HepG2 (cell line): ENCODE measurements around the gene HYCC2. TPM values are rescaled to one million over a fixed set of nuclear protein-coding genes. Genes with fewer than 3 reads are reported as not detected.

Experiments
- ARHGAP35 ChIP-seq: sonication (generic); formaldehyde crosslinking; IDR thresholded peaks from 2 replicates; pipeline ENCODE4 v1.9.0; 2022; ENCODE audit warnings: mild to moderate bottlenecking, inconsistent platforms, moderate library complexity, missing genetic modification reagents, borderline replicate concordance
- BRD4 ChIP-seq: sonication (generic); formaldehyde crosslinking; IDR thresholded peaks from 2 replicates; pipeline ENCODE4 v1.4.0; 2020; ENCODE audit warnings: missing genetic modification reagents
- CHD4 ChIP-seq: fragments of 200-600 bp; sonication (generic); IDR thresholded peaks from 2 replicates; pipeline ENCODE4 v1.7.0; 2017; ENCODE audit warnings: mild to moderate bottlenecking, low read length, borderline replicate concordance
- FOXA1 ChIP-seq, 2 experiments: fragments of 450-650 bp in 1 of 2; sonication (generic) in 1 of 2; formaldehyde crosslinking in 1 of 2; IDR thresholded peaks; 2 replicates each; pipeline versions ENCODE4 v1.4.0 to v1.6.1; 2016 to 2020; ENCODE audit warnings: missing genetic modification reagents in 1 of 2
- FOXP4 ChIP-seq: sonication (generic); formaldehyde crosslinking; IDR thresholded peaks from 2 replicates; pipeline ENCODE4 v1.4.0; 2020; ENCODE audit warnings: missing genetic modification reagents
- KMT2B ChIP-seq: IDR thresholded peaks from 2 replicates; pipeline ENCODE4 v1.6.1; 2016; ENCODE audit warnings: missing genetic modification reagents, missing compliant biosample characterization
- NFYB ChIP-seq: sonication (generic); formaldehyde crosslinking; IDR thresholded peaks from 2 replicates; pipeline ENCODE4 v1.4.0; 2020; ENCODE audit warnings: missing genetic modification reagents
- SALL1 ChIP-seq: sonication (generic); formaldehyde crosslinking; IDR thresholded peaks from 2 replicates; pipeline ENCODE4 v1.8.0; 2022; ENCODE audit warnings: mild to moderate bottlenecking, missing genetic modification reagents
- SOX5 ChIP-seq: IDR thresholded peaks from 2 replicates; pipeline ENCODE4 v1.6.1; 2016; ENCODE audit warnings: borderline replicate concordance
- SOX6 ChIP-seq, 2 experiments: fragments of 450-650 bp in 1 of 2; sonication (generic) in 1 of 2; formaldehyde crosslinking in 1 of 2; IDR thresholded peaks; 2 replicates each; pipeline versions ENCODE4 v1.4.0 to v1.6.1; 2017 to 2020; ENCODE audit warnings: antibody characterized with exemption in 1 of 2, mild to moderate bottlenecking in 1 of 2, missing genetic modification reagents in 1 of 2
- TBX3 ChIP-seq: fragments of 450-650 bp; IDR thresholded peaks from 2 replicates; pipeline ENCODE4 v1.6.1; 2017; ENCODE audit warnings: antibody characterized with exemption, mild to moderate bottlenecking, inconsistent platforms, borderline replicate concordance
- ZBTB42 ChIP-seq: sonication (generic); formaldehyde crosslinking; IDR thresholded peaks from 2 replicates; pipeline ENCODE4 v1.5.0; 2020; ENCODE audit warnings: mild to moderate bottlenecking, missing genetic modification reagents
- ZEB1 ChIP-seq: IDR thresholded peaks from 2 replicates; pipeline ENCODE4 v1.6.1; 2012; ENCODE audit warnings: mild to moderate bottlenecking, low read depth, inconsistent platforms; ENCODE audit not compliant: insufficient replicate concordance
- ZFP90 ChIP-seq: sonication (generic); formaldehyde crosslinking; IDR thresholded peaks from 2 replicates; pipeline ENCODE4 v1.8.0; 2022; ENCODE audit warnings: missing genetic modification reagents, mild to moderate bottlenecking, inconsistent platforms, borderline replicate concordance
- ZNF274 ChIP-seq: sonication (generic); formaldehyde crosslinking; IDR thresholded peaks from 2 replicates; pipeline ENCODE4 v1.5.1; 2020; ENCODE audit warnings: mild to moderate bottlenecking, missing genetic modification reagents
- ZNF292 ChIP-seq: sonication (generic); formaldehyde crosslinking; IDR thresholded peaks from 2 replicates; pipeline ENCODE4 v1.8.1; 2022; ENCODE audit warnings: mild to moderate bottlenecking, low read depth, missing genetic modification reagents, borderline replicate concordance
- ZNF350 ChIP-seq: sonication (generic); formaldehyde crosslinking; IDR thresholded peaks from 2 replicates; pipeline ENCODE4 v1.4.0; 2020; ENCODE audit warnings: mild to moderate bottlenecking, low read depth, missing genetic modification reagents, borderline replicate concordance
- ZNF543 ChIP-seq: sonication (generic); formaldehyde crosslinking; IDR thresholded peaks from 2 replicates; pipeline ENCODE4 v1.4.0; 2020; ENCODE audit warnings: mild to moderate bottlenecking, missing genetic modification reagents
- ZNF552 ChIP-seq: sonication (generic); formaldehyde crosslinking; IDR thresholded peaks from 2 replicates; pipeline ENCODE4 v1.9.0; 2022; ENCODE audit warnings: missing genetic modification reagents, mild to moderate bottlenecking, borderline replicate concordance
- ZNF616 ChIP-seq: sonication (generic); formaldehyde crosslinking; IDR thresholded peaks from 2 replicates; pipeline ENCODE4 v1.5.0; 2020; ENCODE audit warnings: low read depth, mild to moderate bottlenecking, missing genetic modification reagents
- ZNF660 ChIP-seq: sonication (generic); formaldehyde crosslinking; IDR thresholded peaks from 2 replicates; pipeline ENCODE4 v1.5.1; 2020; ENCODE audit warnings: mild to moderate bottlenecking, low read depth, missing genetic modification reagents, borderline replicate concordance
- ZZZ3 ChIP-seq: sonication (generic); formaldehyde crosslinking; IDR thresholded peaks from 2 replicates; pipeline ENCODE4 v1.4.0; 2020; ENCODE audit warnings: missing genetic modification reagents, mild to moderate bottlenecking, borderline replicate concordance
- polyA plus RNA-seq, 8 experiments: library from polyadenylated mRNA; depleted of rRNA in 3 of 8; stranded (reverse) in 7 of 8; unstranded in 1 of 8; fragments of >200 nt; fragmentation: Illumina TruSeq in 4 of 8; extraction: Trizol in 4 of 8; gene quantifications; 2 replicates each; pipeline versions ENCODE4 v1.2.1 to v1.2.3, GENCODE V29; 2011 to 2016; ENCODE audit warnings: low read depth in 4 of 8, missing spikeins in 1 of 8, mixed read lengths in 1 of 8; ENCODE audit not compliant: insufficient read depth in 1 of 8
- total RNA-seq, 5 experiments: library from RNA; depleted of rRNA; stranded (reverse); fragments of >200 nt; fragmentation: Illumina TruSeq; extraction: Trizol; gene quantifications; 2 replicates each; pipeline ENCODE4 v1.2.3, GENCODE V29; 2016; ENCODE audit warnings: low read depth in 1 of 5
- TF ChIP-seq, protein P1 (sequence below): sonication (generic); formaldehyde crosslinking; IDR thresholded peaks from 2 replicates; pipeline ENCODE4 v1.4.0; 2020; ENCODE audit warnings: missing genetic modification reagents, borderline replicate concordance

The HYCC2 gene
- total and polyA plus RNA-seq, 2 of the 13 experiments (the other 11 are each of a cell fraction or from before 2014, with no cell fraction given): 4.7 to 13.9 TPM

GRCh38 chr2:201116115-201116958 lies 44.9 kb upstream of the HYCC2 start, which contains the start of gene CFLAR (continued):
- TF ChIP-seq CHD4 (no peak), ZNF350 (CRISPR knock-in tag) (peak; percentile 68; the same call in 1 of the 2 replicates), KMT2B (CRISPR knock-in tag) (no peak), ZNF660 (no peak), FOXA1 (IDR thresholded peaks at IDR 0.05) (peak; percentile 46; the same call in 1 of the 2 replicates), FOXA1 (CRISPR knock-in tag; IDR thresholded peaks at IDR 0.05) (peak; percentile 89), ZNF552 (CRISPR knock-in tag) (peak; percentile 59; the same call in 1 of the 2 replicates), ZEB1 (no peak), SOX5 (CRISPR knock-in tag) (peak; percentile 59; the same call in 1 of the 2 replicates), SOX6 (IDR thresholded peaks at IDR 0.05) (no peak), SOX6 (CRISPR knock-in tag; IDR thresholded peaks at IDR 0.05) (no peak), ZFP90 (CRISPR knock-in tag) (peak; percentile 90), ZNF616 (peak; percentile 40; the same call in 1 of the 2 replicates), ZNF292 (CRISPR knock-in tag) (no peak; the same call in 1 of the 2 replicates), ARHGAP35 (CRISPR knock-in tag) (no peak; the same call in 1 of the 2 replicates), ZNF543 (CRISPR knock-in tag) (peak; percentile 76), ZZZ3 (CRISPR knock-in tag) (no peak; the same call in 1 of the 2 replicates), ZNF274 (CRISPR knock-in tag) (peak; percentile 62; the same call in 1 of the 2 replicates), SALL1 (CRISPR knock-in tag) (peak; percentile 45), NFYB (no peak), TBX3 (peak; percentile 30; the same call in 1 of the 2 replicates), FOXP4 (CRISPR knock-in tag) (peak; percentile 82), ZBTB42 (CRISPR knock-in tag) (peak; percentile 96), BRD4 (CRISPR knock-in tag) (peak; percentile 90)
- TF ChIP-seq, protein P1, sequence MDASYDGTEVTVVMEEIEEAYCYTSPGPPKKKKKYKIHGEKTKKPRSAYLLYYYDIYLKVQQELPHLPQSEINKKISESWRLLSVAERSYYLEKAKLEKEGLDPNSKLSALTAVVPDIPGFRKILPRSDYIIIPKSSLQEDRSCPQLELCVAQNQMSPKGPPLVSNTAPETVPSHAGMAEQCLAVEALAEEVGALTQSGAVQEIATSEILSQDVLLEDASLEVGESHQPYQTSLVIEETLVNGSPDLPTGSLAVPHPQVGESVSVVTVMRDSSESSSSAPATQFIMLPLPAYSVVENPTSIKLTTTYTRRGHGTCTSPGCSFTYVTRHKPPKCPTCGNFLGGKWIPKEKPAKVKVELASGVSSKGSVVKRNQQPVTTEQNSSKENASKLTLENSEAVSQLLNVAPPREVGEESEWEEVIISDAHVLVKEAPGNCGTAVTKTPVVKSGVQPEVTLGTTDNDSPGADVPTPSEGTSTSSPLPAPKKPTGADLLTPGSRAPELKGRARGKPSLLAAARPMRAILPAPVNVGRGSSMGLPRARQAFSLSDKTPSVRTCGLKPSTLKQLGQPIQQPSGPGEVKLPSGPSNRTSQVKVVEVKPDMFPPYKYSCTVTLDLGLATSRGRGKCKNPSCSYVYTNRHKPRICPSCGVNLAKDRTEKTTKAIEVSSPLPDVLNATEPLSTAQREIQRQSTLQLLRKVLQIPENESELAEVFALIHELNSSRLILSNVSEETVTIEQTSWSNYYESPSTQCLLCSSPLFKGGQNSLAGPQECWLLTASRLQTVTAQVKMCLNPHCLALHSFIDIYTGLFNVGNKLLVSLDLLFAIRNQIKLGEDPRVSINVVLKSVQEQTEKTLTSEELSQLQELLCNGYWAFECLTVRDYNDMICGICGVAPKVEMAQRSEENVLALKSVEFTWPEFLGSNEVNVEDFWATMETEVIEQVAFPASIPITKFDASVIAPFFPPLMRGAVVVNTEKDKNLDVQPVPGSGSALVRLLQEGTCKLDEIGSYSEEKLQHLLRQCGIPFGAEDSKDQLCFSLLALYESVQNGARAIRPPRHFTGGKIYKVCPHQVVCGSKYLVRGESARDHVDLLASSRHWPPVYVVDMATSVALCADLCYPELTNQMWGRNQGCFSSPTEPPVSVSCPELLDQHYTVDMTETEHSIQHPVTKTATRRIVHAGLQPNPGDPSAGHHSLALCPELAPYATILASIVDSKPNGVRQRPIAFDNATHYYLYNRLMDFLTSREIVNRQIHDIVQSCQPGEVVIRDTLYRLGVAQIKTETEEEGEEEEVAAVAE (CRISPR knock-in tag): peak; percentile 50; the same call in 1 of the 2 replicates
